H9 (cell line): ENCODE data around the gene CTNNBL1. TPM values are rescaled to one million over a fixed set of nuclear protein-coding genes. Genes with fewer than 3 reads are reported as not detected.
A peak's percentile ranks its signal among the peaks of the same experiment; 100 is the strongest.

Experiments
- DNase-seq: peaks from one replicate; pipeline ENCODE4 v3.0.0-alpha.2; 2017
- H2AFZ ChIP-seq: one replicate; pipeline ENCODE4 v1.6.1; 2013; ENCODE audit warnings: mild to moderate bottlenecking, low read length, control low read depth, moderate library complexity
- H2AK5ac ChIP-seq: 2 replicates; pipeline ENCODE4 v1.6.1; 2013; ENCODE audit warnings: low read length, control low read depth, mixed read lengths; ENCODE audit not compliant: insufficient read length
- H2BK120ac ChIP-seq: one replicate; pipeline ENCODE4 v1.6.1; 2013; ENCODE audit warnings: low read depth, mild to moderate bottlenecking, low read length, control low read depth, inconsistent platforms; ENCODE audit not compliant: poor library complexity, severe bottlenecking
- H2BK12ac ChIP-seq: 2 replicates; pipeline ENCODE4 v1.6.1; 2013; ENCODE audit warnings: low read length, control low read depth, mixed read lengths, low read depth; ENCODE audit not compliant: insufficient read length
- H2BK15ac ChIP-seq: 2 replicates; pipeline ENCODE4 v1.6.1; 2013; ENCODE audit warnings: low read depth, low read length, control low read depth
- H2BK20ac ChIP-seq: one replicate; pipeline ENCODE4 v1.6.1; 2013; ENCODE audit warnings: low read depth, mild to moderate bottlenecking, low read length, control low read depth, inconsistent platforms; ENCODE audit not compliant: poor library complexity, severe bottlenecking
- H2BK5ac ChIP-seq: 2 replicates; pipeline ENCODE4 v1.6.1; 2013; ENCODE audit warnings: low read length, control low read depth, mixed read lengths; ENCODE audit not compliant: insufficient read length
- H3K14ac ChIP-seq: 2 replicates; pipeline ENCODE4 v1.6.1; 2013; ENCODE audit warnings: low read length, control low read depth; ENCODE audit not compliant: insufficient read depth
- H3K18ac ChIP-seq: 2 replicates; pipeline ENCODE4 v1.6.1; 2013; ENCODE audit warnings: low read depth, mild to moderate bottlenecking, mixed read lengths, low read length, control low read depth; ENCODE audit not compliant: insufficient read length
- H3K23ac ChIP-seq: 2 replicates; pipeline ENCODE4 v1.6.1; 2013; ENCODE audit warnings: low read length, control low read depth, mixed read lengths, low read depth; ENCODE audit not compliant: insufficient read length
- H3K23me2 ChIP-seq: 2 replicates; pipeline ENCODE4 v1.6.1; 2013; ENCODE audit warnings: low read depth, mild to moderate bottlenecking, mixed read lengths, low read length, control low read depth; ENCODE audit not compliant: insufficient read length, poor library complexity, severe bottlenecking
- H3K27ac ChIP-seq: 2 replicates; pipeline ENCODE4 v1.5.1; 2013; ENCODE audit warnings: low read length, control low read depth, mixed read lengths, low read depth; ENCODE audit not compliant: insufficient read length
- H3K27me3 ChIP-seq: 2 replicates; pipeline ENCODE4 v1.6.1; 2013; ENCODE audit warnings: low read length, control low read depth, inconsistent platforms; ENCODE audit not compliant: insufficient read depth
- H3K4ac ChIP-seq: 2 replicates; pipeline ENCODE4 v1.6.1; 2013; ENCODE audit warnings: low read depth, mild to moderate bottlenecking, control low read depth, inconsistent platforms, low read length, moderate library complexity
- H3K4me1 ChIP-seq: 2 replicates; pipeline ENCODE4 v1.6.1; 2013; ENCODE audit warnings: low read length, control low read depth, inconsistent platforms; ENCODE audit not compliant: insufficient read depth
- H3K4me2 ChIP-seq: 2 replicates; pipeline ENCODE4 v1.6.1; 2013; ENCODE audit warnings: low read length, control low read depth, mixed read lengths; ENCODE audit not compliant: insufficient read length, insufficient read depth
- H3K56ac ChIP-seq: 2 replicates; pipeline ENCODE4 v1.6.1; 2013; ENCODE audit warnings: low read depth, mild to moderate bottlenecking, mixed read lengths, low read length, control low read depth; ENCODE audit not compliant: insufficient read length
- H3K79me1 ChIP-seq: 2 replicates; pipeline ENCODE4 v1.6.1; 2013; ENCODE audit warnings: low read depth, mild to moderate bottlenecking, moderate library complexity, low read length, control low read depth, inconsistent platforms; ENCODE audit not compliant: insufficient read depth, poor library complexity, severe bottlenecking
- H3K79me2 ChIP-seq: 2 replicates; pipeline ENCODE4 v1.6.1; 2013; ENCODE audit warnings: low read length, control low read depth, inconsistent platforms; ENCODE audit not compliant: insufficient read depth
- H3K9ac ChIP-seq: 2 replicates; pipeline ENCODE4 v1.6.1; 2013; ENCODE audit warnings: low read length, control low read depth, mixed read lengths; ENCODE audit not compliant: insufficient read length; ENCODE audit errors: extremely low read depth
- H3K9me3 ChIP-seq: one replicate; pipeline ENCODE4 v1.6.1; 2013; ENCODE audit warnings: low read depth, low read length, inconsistent platforms; ENCODE audit not compliant: control insufficient read depth
- H3T11ph ChIP-seq: one replicate; pipeline ENCODE4 v1.6.1; 2013; ENCODE audit warnings: mild to moderate bottlenecking, low read length, control low read depth, inconsistent platforms
- H4K20me1 ChIP-seq: one replicate; pipeline ENCODE4 v1.6.1; 2013; ENCODE audit not compliant: control insufficient read depth, insufficient read length, insufficient read depth
- H4K5ac ChIP-seq: 2 replicates; pipeline ENCODE4 v1.6.1; 2013; ENCODE audit warnings: low read depth, mild to moderate bottlenecking, mixed read lengths, low read length, control low read depth; ENCODE audit not compliant: insufficient read length
- H4K8ac ChIP-seq: replicated peaks from 2 replicates; pipeline ENCODE4 v1.6.1; 2013; ENCODE audit warnings: low read length, control low read depth, mixed read lengths, low read depth; ENCODE audit not compliant: insufficient read length
- H4K91ac ChIP-seq: 2 replicates; pipeline ENCODE4 v1.6.1; 2013; ENCODE audit warnings: low read depth, mild to moderate bottlenecking, moderate library complexity, mixed read lengths, low read length, control low read depth; ENCODE audit not compliant: insufficient read length
- H3K27ac Mint-ChIP-seq, 3 experiments: 2 replicates in 2 of 3; 3 replicates in 1 of 3; pipeline ENCODE4 v1.8.0; 2020 to 2021; ENCODE audit warnings: mixed read lengths in 3 of 3, mild to moderate bottlenecking in 1 of 3, moderate library complexity in 1 of 3
- H3K27me3 Mint-ChIP-seq: 2 replicates; pipeline ENCODE4 v1.8.0; 2021; ENCODE audit warnings: low read depth, mild to moderate bottlenecking, moderate library complexity, mixed read lengths
- H3K36me3 Mint-ChIP-seq, 3 experiments: 2 replicates in 2 of 3; 3 replicates in 1 of 3; pipeline ENCODE4 v1.8.0; 2020 to 2021; ENCODE audit warnings: low read depth in 3 of 3, mixed read lengths in 3 of 3; ENCODE audit not compliant: insufficient read depth in 1 of 3
- H3K4me1 Mint-ChIP-seq, 2 experiments: 2 replicates each; pipeline ENCODE4 v1.8.0; 2020; ENCODE audit warnings: mixed read lengths in 2 of 2
- H3K4me3 Mint-ChIP-seq, 2 experiments: 2 replicates in 1 of 2; 3 replicates in 1 of 2; pipeline ENCODE4 v1.8.0; 2020 to 2021; ENCODE audit warnings: mild to moderate bottlenecking in 2 of 2, mixed read lengths in 2 of 2, moderate library complexity in 1 of 2
- H3K9me3 Mint-ChIP-seq, 2 experiments: 2 replicates in 1 of 2; 3 replicates in 1 of 2; pipeline ENCODE4 v1.8.0; 2020; ENCODE audit warnings: mild to moderate bottlenecking in 2 of 2, mixed read lengths in 2 of 2, moderate library complexity in 1 of 2
- CTCF ChIP-seq: fragments of 200-600 bp; sonication (generic); conservative IDR thresholded peaks from 3 replicates; pipeline ENCODE4 v1.8.0; 2021; ENCODE audit warnings: antibody characterized with exemption, mild to moderate bottlenecking
- WGBS: extraction: QIAGEN DNeasy Blood & Tissue Kit; methylation state at CpG from one replicate; pipeline ENCODE4 v1.1.7; 2013; ENCODE audit warnings: missing lambda C conversion rate, low lambda C conversion rate, mixed read lengths; ENCODE audit not compliant: insufficient read length; ENCODE audit errors: extremely low coverage; 5-methylcytosine and 5-hydroxymethylcytosine counted together
- total RNA-seq: library from RNA; stranded (reverse); gene quantifications from 2 replicates; pipeline ENCODE4 v1.2.1, GENCODE V29; 2021

The CTNNBL1 gene
- total RNA-seq, 1 experiment from 2014 or later = 67.2 TPM

- H3K79me2 ChIP-seq = no peaks in the 10 kb centered on the region
- H3K4me2 ChIP-seq = no peak overlapping the region
- H2BK20ac ChIP-seq = no peak overlapping the region
- no peak overlapping the region for H3K56ac ChIP-seq
- no peaks in the 10 kb centered on the region for H3K23me2 ChIP-seq
- H2BK15ac ChIP-seq = no peak overlapping the region
- H3T11ph ChIP-seq = no peak overlapping the region
- H4K91ac ChIP-seq = no peak overlapping the region
- H3K9me3 ChIP-seq = no peaks in the 10 kb centered on the region
- no peak overlapping the region for H2BK5ac ChIP-seq
- no peak overlapping the region for H3K14ac ChIP-seq
- Mint-ChIP-seq H3K4me1 (peaks cover 4 to 5% of the 10 kb centered on the region in 2 experiments; a peak in 2 of 4 replicates), H3K27me3 (no peaks in the 10 kb centered on the region), H3K27ac (no peak overlapping the region), H3K9me3 (no peaks in the 10 kb centered on the region), H3K4me3 (no peak overlapping the region), H3K36me3 (peaks cover 1 to 4% (median 2%) of the 10 kb centered on the region in 3 experiments; a peak in 4 of 7 replicates)
- no peaks in the 10 kb centered on the region for H4K20me1 ChIP-seq
- no peak overlapping the region for H4K5ac ChIP-seq
- H2BK120ac ChIP-seq = no peak overlapping the region
- no peak overlapping the region for H3K23ac ChIP-seq
- no peak overlapping the region for H2BK12ac ChIP-seq
- no peaks in the 10 kb centered on the region for H3K27me3 ChIP-seq
- no peak overlapping the region for H2AK5ac ChIP-seq
- H4K8ac ChIP-seq = no peak overlapping the region
- no peak for DNase-seq
- H3K18ac ChIP-seq = no peak overlapping the region
- peak; percentile 38; the same call in 1 of the 3 replicates for TF ChIP-seq CTCF
- H3K4me1 ChIP-seq = no peaks in the 10 kb centered on the region
- no peak overlapping the region for H2AFZ ChIP-seq
- no CpG with 5 or more reads among the region's 6 CpGs for WGBS
- H3K4ac ChIP-seq = no peak overlapping the region
- H3K27ac ChIP-seq = no peak overlapping the region
- no peak overlapping the region for H3K9ac ChIP-seq
- H3K79me1 ChIP-seq = no peaks in the 10 kb centered on the region
Observed at GRCh38 chr20:37757550-37757949, 63.7 kb downstream of the CTNNBL1 start.
